Measurements from ENCODE around the gene AKAP7.

Gene AKAP7

DNA sequence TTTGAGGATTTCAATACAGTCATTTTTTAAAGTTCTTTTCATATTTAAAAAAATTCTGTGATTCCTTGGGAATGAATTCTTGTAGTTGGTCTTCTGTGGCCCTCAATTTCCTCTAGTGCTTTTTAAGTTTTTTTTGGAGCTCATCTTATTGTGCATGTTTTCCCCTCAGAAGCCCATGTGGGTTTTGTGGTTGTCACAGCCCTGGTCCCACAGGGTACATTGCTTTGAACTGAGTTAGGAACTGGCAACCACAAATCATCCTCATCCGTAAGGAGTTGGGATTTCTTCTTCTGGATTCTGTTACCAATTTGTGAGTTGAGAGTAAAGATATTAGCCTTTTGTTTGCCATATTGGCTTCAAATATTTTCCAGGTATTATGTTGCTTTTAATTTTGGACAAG is 89.9 kb downstream of the AKAP7 start:
- POLR2A ChIA-PET: no interaction called here
- H3K36me3 ChIP-seq (ENCODE audit: control insufficient read depth in 4 of 4, insufficient read depth in 4 of 4, low read length in 3 of 4): peaks cover 0 to 14% (median 5%) of the 10 kb centered on the region in 4 experiments
- WGBS (ENCODE audit: insufficient coverage): no CpG with 5 or more reads among the region's 1 CpG
- peaks cover 0 to 5% (median 0%) of the 10 kb centered on the region in 4 experiments for H3K4me1 ChIP-seq (ENCODE audit: control extremely low read depth in 1 of 4, control insufficient read depth in 4 of 4, insufficient read depth in 4 of 4, low read length in 3 of 4)
- DNase-seq: peak in 2 of 3 donors; percentile 30 to 33
- no peak overlapping the region for H3K4me3 ChIP-seq (ENCODE audit: control insufficient read depth in 1 of 7, extremely low read depth in 1 of 7, insufficient read depth in 4 of 7, low read depth in 2 of 7, low read length in 6 of 7)
- H3K27ac ChIP-seq (ENCODE audit: insufficient read depth in 1 of 2, low read depth in 1 of 2, low read length in 2 of 2, poor library complexity in 1 of 2, severe bottlenecking in 2 of 2): no peak overlapping the region
- H3K27me3 ChIP-seq (replicated peaks in 2 of 5; ENCODE audit: control insufficient read depth in 4 of 5, insufficient read depth in 5 of 5, low read length in 4 of 5): no peaks in the 10 kb centered on the region
- no peaks in the 10 kb centered on the region for H3K9me3 ChIP-seq (ENCODE audit: control extremely low read depth in 1 of 5, control insufficient read depth in 4 of 5, insufficient read depth in 2 of 5, low read depth in 1 of 5, low read length in 4 of 5)
- CTCF ChIA-PET: no interaction called here

GRCh38 chr6:131225959-131226358 is 90.7 kb downstream of the AKAP7 start:
- WGBS (ENCODE audit: insufficient coverage): 100% methylated on average over 2 of the region's 3 CpGs
- ChIA-PET POLR2A (no interaction called here), CTCF (no interaction called here)

DNA sequence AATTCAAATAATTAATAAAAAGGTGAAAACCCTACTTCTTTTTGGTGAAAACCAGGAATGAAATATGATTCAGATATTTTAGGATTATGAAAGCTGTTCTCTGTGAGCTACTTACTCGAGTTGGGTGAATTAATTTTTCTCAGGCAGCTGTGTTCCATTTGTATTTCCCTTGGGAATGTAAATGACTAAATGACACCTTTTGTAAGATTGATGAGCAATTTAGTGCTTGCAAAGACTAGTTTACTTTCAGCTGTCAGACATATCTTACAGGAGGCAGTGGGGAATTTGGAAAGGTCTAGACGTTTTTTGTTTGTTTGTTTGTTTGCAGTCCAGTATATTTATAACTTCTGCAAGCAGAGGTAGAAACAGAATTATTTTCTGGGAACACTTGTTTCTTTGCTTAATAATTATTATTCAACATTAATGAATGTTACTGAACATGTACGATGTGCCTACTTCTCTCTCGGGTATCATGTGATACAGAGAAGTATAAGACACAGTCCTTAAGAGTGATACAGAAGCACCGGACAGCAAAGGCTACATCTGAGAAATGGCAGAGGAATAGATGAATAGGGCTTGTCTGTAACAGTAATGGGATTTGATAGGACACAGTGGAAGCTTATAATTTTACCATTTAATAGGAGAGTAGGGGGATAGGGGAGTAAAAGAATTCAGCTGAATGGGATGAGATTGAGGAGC is 91.3 kb downstream of the AKAP7 start:
- H3K27me3 ChIP-seq (replicated peaks in 2 of 5; ENCODE audit: control insufficient read depth in 4 of 5, insufficient read depth in 5 of 5, low read length in 4 of 5): no peaks in the 10 kb centered on the region
- H3K9me3 ChIP-seq (ENCODE audit: control extremely low read depth in 1 of 5, control insufficient read depth in 4 of 5, insufficient read depth in 2 of 5, low read depth in 1 of 5, low read length in 4 of 5): no peaks in the 10 kb centered on the region
- H3K36me3 ChIP-seq (ENCODE audit: control insufficient read depth in 4 of 4, insufficient read depth in 4 of 4, low read length in 3 of 4): peaks cover 0 to 4% (median 1%) of the 10 kb centered on the region in 4 experiments
- H3K4me1 ChIP-seq (ENCODE audit: control extremely low read depth in 1 of 4, control insufficient read depth in 4 of 4, insufficient read depth in 4 of 4, low read length in 3 of 4): peaks cover 0 to 5% (median 0%) of the 10 kb centered on the region in 4 experiments
- DNase-seq: no peak
- no peak overlapping the region for H3K4me3 ChIP-seq (ENCODE audit: control insufficient read depth in 1 of 7, extremely low read depth in 1 of 7, insufficient read depth in 4 of 7, low read depth in 2 of 7, low read length in 6 of 7)
- no peak overlapping the region for H3K27ac ChIP-seq (ENCODE audit: insufficient read depth in 1 of 2, low read depth in 1 of 2, low read length in 2 of 2, poor library complexity in 1 of 2, severe bottlenecking in 2 of 2)
- ChIA-PET CTCF (no interaction called here), POLR2A (no interaction called here)
- WGBS (ENCODE audit: insufficient coverage): 90% methylated on average over 3 of the region's 5 CpGs

More at GRCh38 chr6:131225959-131226358, 90.7 kb downstream of the AKAP7 start:
- Histone ChIP-seq H3K36me3 (ENCODE audit: control insufficient read depth in 4 of 4, insufficient read depth in 4 of 4, low read length in 3 of 4) (peaks cover 0 to 10% (median 3%) of the 10 kb centered on the region in 4 experiments), H3K27me3 (replicated peaks in 2 of 5; ENCODE audit: control insufficient read depth in 4 of 5, insufficient read depth in 5 of 5, low read length in 4 of 5) (no peaks in the 10 kb centered on the region), H3K27ac (ENCODE audit: insufficient read depth in 1 of 2, low read depth in 1 of 2, low read length in 2 of 2, poor library complexity in 1 of 2, severe bottlenecking in 2 of 2) (no peak overlapping the region), H3K9me3 (ENCODE audit: control extremely low read depth in 1 of 5, control insufficient read depth in 4 of 5, insufficient read depth in 2 of 5, low read depth in 1 of 5, low read length in 4 of 5) (no peaks in the 10 kb centered on the region), H3K4me1 (ENCODE audit: control extremely low read depth in 1 of 4, control insufficient read depth in 4 of 4, insufficient read depth in 4 of 4, low read length in 3 of 4) (peaks cover 0 to 5% (median 0%) of the 10 kb centered on the region in 4 experiments), H3K4me3 (ENCODE audit: control insufficient read depth in 1 of 7, extremely low read depth in 1 of 7, insufficient read depth in 4 of 7, low read depth in 2 of 7, low read length in 6 of 7) (no peak overlapping the region)
- no peak for DNase-seq

DNA sequence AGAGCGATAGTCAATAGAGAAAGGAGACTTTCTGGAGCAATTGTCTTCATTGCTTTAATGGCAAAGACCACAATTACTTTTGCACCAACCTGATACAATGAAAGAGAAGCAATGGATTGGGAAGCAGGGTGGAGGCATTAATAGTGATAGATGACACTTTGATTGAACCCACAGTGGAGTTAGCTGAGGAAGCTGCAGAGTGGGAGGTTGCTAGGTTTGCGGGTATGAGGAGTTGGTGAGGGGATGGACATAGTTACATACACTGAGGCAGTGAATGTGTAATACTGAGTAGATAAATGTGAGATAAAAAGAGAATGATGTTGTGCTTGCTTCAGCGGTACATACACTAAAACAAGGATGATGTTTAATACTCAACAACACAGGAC is 91.9 kb downstream of the AKAP7 start:
- no peaks in the 10 kb centered on the region for H3K9me3 ChIP-seq (ENCODE audit: control extremely low read depth in 1 of 5, control insufficient read depth in 4 of 5, insufficient read depth in 2 of 5, low read depth in 1 of 5, low read length in 4 of 5)
- H3K4me1 ChIP-seq (ENCODE audit: control extremely low read depth in 1 of 4, control insufficient read depth in 4 of 4, insufficient read depth in 4 of 4, low read length in 3 of 4): peaks cover 0 to 5% (median 0%) of the 10 kb centered on the region in 4 experiments
- 100% methylated on average over 1 of the region's 3 CpGs for whole genome bisulfite sequencing (ENCODE audit: insufficient coverage)
- H3K27me3 ChIP-seq (replicated peaks in 2 of 5; ENCODE audit: control insufficient read depth in 4 of 5, insufficient read depth in 5 of 5, low read length in 4 of 5): no peaks in the 10 kb centered on the region
- no peak overlapping the region for H3K4me3 ChIP-seq (ENCODE audit: control insufficient read depth in 1 of 7, extremely low read depth in 1 of 7, insufficient read depth in 4 of 7, low read depth in 2 of 7, low read length in 6 of 7)
- H3K36me3 ChIP-seq (ENCODE audit: control insufficient read depth in 4 of 4, insufficient read depth in 4 of 4, low read length in 3 of 4): peaks cover 0 to 2% (median 0%) of the 10 kb centered on the region in 4 experiments
- no peak for DNase-seq
- ChIA-PET POLR2A (no interaction called here), CTCF (no interaction called here)
- no peak overlapping the region for H3K27ac ChIP-seq (ENCODE audit: insufficient read depth in 1 of 2, low read depth in 1 of 2, low read length in 2 of 2, poor library complexity in 1 of 2, severe bottlenecking in 2 of 2)

DNA sequence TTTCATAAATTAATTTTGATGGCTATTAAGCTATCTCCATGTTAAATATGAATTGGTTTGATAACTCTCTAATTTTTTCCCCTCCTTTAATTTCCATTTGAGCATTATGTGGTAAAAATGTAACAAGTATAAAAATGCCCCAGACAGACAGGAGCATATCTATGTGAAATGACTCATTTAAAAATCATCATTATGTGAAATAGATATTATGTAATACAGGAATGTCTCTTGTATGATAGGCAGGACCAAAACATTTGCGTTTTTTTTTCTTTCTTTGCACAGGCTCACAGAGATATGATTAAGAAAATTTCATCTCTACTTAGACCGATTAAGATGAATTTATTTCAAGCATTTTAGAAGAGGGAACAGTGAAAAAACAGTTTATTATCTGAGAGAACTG is 95.8 kb downstream of the AKAP7 start:
- H3K4me3 ChIP-seq (ENCODE audit: control insufficient read depth in 1 of 7, extremely low read depth in 1 of 7, insufficient read depth in 4 of 7, low read depth in 2 of 7, low read length in 6 of 7): no peak overlapping the region

DNA sequence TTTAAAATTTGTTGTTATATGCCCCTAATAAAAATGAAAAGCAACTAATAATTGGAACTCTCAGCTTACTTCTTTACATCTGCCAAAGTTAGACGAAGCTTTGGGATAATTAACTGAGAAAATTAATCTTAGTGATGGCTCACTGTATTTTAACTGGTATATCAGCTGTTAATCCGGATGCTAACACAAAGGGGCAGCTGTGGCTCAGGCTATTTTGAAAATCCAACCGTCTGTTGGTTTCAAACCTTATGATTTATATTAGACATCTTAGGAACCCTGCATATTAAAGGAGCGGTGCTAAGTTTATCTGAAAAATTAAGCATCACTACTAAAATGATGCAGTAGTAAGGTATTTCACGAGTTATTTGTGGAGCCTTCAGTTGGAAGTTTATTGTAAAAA is 96.6 kb downstream of the AKAP7 start:
- POLR2A ChIA-PET: no interaction called here
- Histone ChIP-seq H3K4me3 (ENCODE audit: control insufficient read depth in 1 of 7, extremely low read depth in 1 of 7, insufficient read depth in 4 of 7, low read depth in 2 of 7, low read length in 6 of 7) (no peak overlapping the region), H3K27ac (ENCODE audit: insufficient read depth in 1 of 2, low read depth in 1 of 2, low read length in 2 of 2, poor library complexity in 1 of 2, severe bottlenecking in 2 of 2) (no peak overlapping the region), H3K36me3 (ENCODE audit: control insufficient read depth in 4 of 4, insufficient read depth in 4 of 4, low read length in 3 of 4) (no peaks in the 10 kb centered on the region), H3K27me3 (replicated peaks in 2 of 5; ENCODE audit: control insufficient read depth in 4 of 5, insufficient read depth in 5 of 5, low read length in 4 of 5) (no peaks in the 10 kb centered on the region), H3K9me3 (ENCODE audit: control extremely low read depth in 1 of 5, control insufficient read depth in 4 of 5, insufficient read depth in 2 of 5, low read depth in 1 of 5, low read length in 4 of 5) (no peaks in the 10 kb centered on the region), H3K4me1 (ENCODE audit: control extremely low read depth in 1 of 4, control insufficient read depth in 4 of 4, insufficient read depth in 4 of 4, low read length in 3 of 4) (no peaks in the 10 kb centered on the region)
- 62% methylated on average over 2 of the region's 5 CpGs for WGBS (ENCODE audit: insufficient coverage)
- CTCF ChIA-PET: interaction anchor here (1.1 kb wide), 1 partner anchor 302 kb away, joined by 3 read pairs; no protein-coding TSS in a partner anchor
- no peak for DNase-seq

More for the DNA sequence above, 95.8 kb downstream of the AKAP7 start:
- no peak for DNase-seq
- H3K4me1 ChIP-seq (ENCODE audit: control extremely low read depth in 1 of 4, control insufficient read depth in 4 of 4, insufficient read depth in 4 of 4, low read length in 3 of 4): no peaks in the 10 kb centered on the region
- no peak overlapping the region for H3K27ac ChIP-seq (ENCODE audit: insufficient read depth in 1 of 2, low read depth in 1 of 2, low read length in 2 of 2, poor library complexity in 1 of 2, severe bottlenecking in 2 of 2)
- POLR2A ChIA-PET: interaction anchor here (0.7 kb wide), 1 partner anchor 169 kb away, joined by 3 read pairs; no protein-coding TSS in a partner anchor
- no peaks in the 10 kb centered on the region for H3K36me3 ChIP-seq (ENCODE audit: control insufficient read depth in 4 of 4, insufficient read depth in 4 of 4, low read length in 3 of 4)
- CTCF ChIA-PET: interaction anchor here (1.1 kb wide), 1 partner anchor 303 kb away, joined by 3 read pairs; no protein-coding TSS in a partner anchor
- no peaks in the 10 kb centered on the region for H3K9me3 ChIP-seq (ENCODE audit: control extremely low read depth in 1 of 5, control insufficient read depth in 4 of 5, insufficient read depth in 2 of 5, low read depth in 1 of 5, low read length in 4 of 5)
- WGBS (ENCODE audit: insufficient coverage): no CpG with 5 or more reads among the region's 2 CpGs
- no peaks in the 10 kb centered on the region for H3K27me3 ChIP-seq (replicated peaks in 2 of 5; ENCODE audit: control insufficient read depth in 4 of 5, insufficient read depth in 5 of 5, low read length in 4 of 5)

- ChIA-PET CTCF (no interaction called here), POLR2A (no interaction called here)
- Histone ChIP-seq H3K4me3 (ENCODE audit: control insufficient read depth in 1 of 7, extremely low read depth in 1 of 7, insufficient read depth in 4 of 7, low read depth in 2 of 7, low read length in 6 of 7) (no peak overlapping the region), H3K27me3 (replicated peaks in 2 of 5; ENCODE audit: control insufficient read depth in 4 of 5, insufficient read depth in 5 of 5, low read length in 4 of 5) (no peaks in the 10 kb centered on the region), H3K9me3 (ENCODE audit: control extremely low read depth in 1 of 5, control insufficient read depth in 4 of 5, insufficient read depth in 2 of 5, low read depth in 1 of 5, low read length in 4 of 5) (peaks cover 0 to 10% (median 0%) of the 10 kb centered on the region in 5 experiments), H3K27ac (ENCODE audit: insufficient read depth in 1 of 2, low read depth in 1 of 2, low read length in 2 of 2, poor library complexity in 1 of 2, severe bottlenecking in 2 of 2) (no peak overlapping the region), H3K4me1 (ENCODE audit: control extremely low read depth in 1 of 4, control insufficient read depth in 4 of 4, insufficient read depth in 4 of 4, low read length in 3 of 4) (peaks cover 3 to 6% (median 4%) of the 10 kb centered on the region in 4 experiments), H3K36me3 (ENCODE audit: control insufficient read depth in 4 of 4, insufficient read depth in 4 of 4, low read length in 3 of 4) (no peaks in the 10 kb centered on the region)
- no peak for DNase-seq
- 100% methylated on average over 1 of the region's 4 CpGs for WGBS (ENCODE audit: insufficient coverage)
Observed at GRCh38 chr6:131244942-131245341, 109.7 kb downstream of the AKAP7 start.

All from common myeloid progenitor, CD34-positive (primary cell).